Mesendoderm (in vitro differentiated cells): ENCODE results near the gene CR2.

Source experiments
- DNase-seq: peaks from one replicate; pipeline ENCODE4 v3.0.0; 2013
- H2AK5ac ChIP-seq: 2 replicates; pipeline ENCODE4 v1.6.1; 2013; ENCODE audit warnings: low read length, inconsistent platforms
- H2BK120ac ChIP-seq: 2 replicates; pipeline ENCODE4 v1.6.1; 2013; ENCODE audit warnings: low read depth, mild to moderate bottlenecking, low read length, moderate library complexity, mixed read lengths
- H2BK15ac ChIP-seq: replicated peaks from 2 replicates; pipeline ENCODE4 v1.6.1; 2013; ENCODE audit warnings: low read depth, mild to moderate bottlenecking, moderate library complexity
- H2BK5ac ChIP-seq: 2 replicates; pipeline ENCODE4 v1.6.1; 2013; ENCODE audit warnings: low read length, inconsistent platforms
- H3K18ac ChIP-seq: 2 replicates; pipeline ENCODE4 v1.6.1; 2013; ENCODE audit warnings: mild to moderate bottlenecking, low read length, mixed read lengths
- H3K23ac ChIP-seq: one replicate; pipeline ENCODE4 v1.6.1; 2013; ENCODE audit warnings: low read length
- H3K27ac ChIP-seq: 2 replicates; pipeline ENCODE4 v1.5.1; 2013; ENCODE audit warnings: low read depth, mild to moderate bottlenecking, inconsistent platforms, low read length, moderate library complexity
- H3K27me3 ChIP-seq: 2 replicates; pipeline ENCODE4 v1.6.1; 2013; ENCODE audit warnings: low read length, control low read depth, mild to moderate bottlenecking, inconsistent platforms; ENCODE audit not compliant: insufficient read depth, poor library complexity
- H3K36me3 ChIP-seq: 2 replicates; pipeline ENCODE4 v1.6.1; 2013; ENCODE audit warnings: low read length, inconsistent platforms; ENCODE audit not compliant: control insufficient read depth, insufficient read depth
- H3K4ac ChIP-seq: one replicate; pipeline ENCODE4 v1.6.1; 2013; ENCODE audit warnings: low read depth, mild to moderate bottlenecking, low read length, moderate library complexity
- H3K4me1 ChIP-seq: 2 replicates; pipeline ENCODE4 v1.6.1; 2013; ENCODE audit warnings: low read depth, low read length, inconsistent platforms; ENCODE audit not compliant: control insufficient read depth
- H3K4me2 ChIP-seq: 2 replicates; pipeline ENCODE4 v1.6.1; 2013; ENCODE audit warnings: low read length
- H3K4me3 ChIP-seq: 2 replicates; pipeline ENCODE4 v1.5.1; 2013; ENCODE audit warnings: mild to moderate bottlenecking, low read length
- H3K56ac ChIP-seq: one replicate; pipeline ENCODE4 v1.6.1; 2013; ENCODE audit warnings: low read length
- H3K79me1 ChIP-seq: 2 replicates; pipeline ENCODE4 v1.6.1; 2013; ENCODE audit warnings: low read length, inconsistent platforms
- H3K79me2 ChIP-seq: 2 replicates; pipeline ENCODE4 v1.6.1; 2013; ENCODE audit warnings: mild to moderate bottlenecking, low read length; ENCODE audit not compliant: control insufficient read depth, insufficient read depth
- H3K9ac ChIP-seq: 2 replicates; pipeline ENCODE4 v1.6.1; 2013; ENCODE audit warnings: low read length, inconsistent platforms
- H4K5ac ChIP-seq: one replicate; pipeline ENCODE4 v1.6.1; 2013; ENCODE audit warnings: low read length
- H4K8ac ChIP-seq: one replicate; pipeline ENCODE4 v1.6.1; 2013; ENCODE audit warnings: low read depth, mild to moderate bottlenecking, control low read depth, low read length, moderate library complexity
- WGBS: extraction: QIAGEN DNeasy Blood & Tissue Kit; methylation state at CpG from one replicate; pipeline ENCODE4 v1.1.7; 2013; ENCODE audit warnings: low lambda C conversion rate, missing lambda C conversion rate; ENCODE audit not compliant: insufficient coverage; ENCODE audit errors: extremely low coverage; 5-methylcytosine and 5-hydroxymethylcytosine counted together

The CR2 gene

GRCh38 chr1:207414606-207415108 lies 39.5 kb upstream of the CR2 start:
- Histone ChIP-seq H3K79me2 (no peaks in the 10 kb centered on the region), H3K79me1 (no peaks in the 10 kb centered on the region), H3K23ac (no peak overlapping the region), H3K36me3 (no peaks in the 10 kb centered on the region), H3K9ac (no peak overlapping the region), H3K4me1 (no peaks in the 10 kb centered on the region), H2BK120ac (no peak overlapping the region), H2BK5ac (no peak overlapping the region), H3K56ac (no peak overlapping the region), H3K18ac (no peak overlapping the region), H2AK5ac (no peak overlapping the region), H3K4me3 (no peak overlapping the region), H3K4ac (no peak overlapping the region), H3K27me3 (no peaks in the 10 kb centered on the region), H4K8ac (no peak overlapping the region), H2BK15ac (no peak overlapping the region), H4K5ac (no peak overlapping the region), H3K4me2 (no peak overlapping the region), H3K27ac (no peak overlapping the region)
- no CpG with 5 or more reads among the region's 4 CpGs for WGBS
- no peak for DNase-seq

GRCh38 chr1:207417076-207417475 lies 37.1 kb upstream of the CR2 start:
- Histone ChIP-seq H3K56ac (no peak overlapping the region), H3K18ac (no peak overlapping the region), H3K36me3 (no peaks in the 10 kb centered on the region), H2BK15ac (no peak overlapping the region), H2BK5ac (no peak overlapping the region), H3K79me2 (no peaks in the 10 kb centered on the region), H3K4ac (no peak overlapping the region), H3K23ac (no peak overlapping the region), H4K8ac (no peak overlapping the region), H3K27me3 (no peaks in the 10 kb centered on the region), H3K4me1 (no peaks in the 10 kb centered on the region), H3K9ac (no peak overlapping the region), H3K79me1 (no peaks in the 10 kb centered on the region), H4K5ac (no peak overlapping the region), H2BK120ac (no peak overlapping the region), H3K27ac (no peak overlapping the region), H2AK5ac (no peak overlapping the region), H3K4me2 (no peak overlapping the region), H3K4me3 (no peak overlapping the region)
- no CpG with 5 or more reads among the region's 1 CpG for WGBS
- no peak for DNase-seq

DNA sequence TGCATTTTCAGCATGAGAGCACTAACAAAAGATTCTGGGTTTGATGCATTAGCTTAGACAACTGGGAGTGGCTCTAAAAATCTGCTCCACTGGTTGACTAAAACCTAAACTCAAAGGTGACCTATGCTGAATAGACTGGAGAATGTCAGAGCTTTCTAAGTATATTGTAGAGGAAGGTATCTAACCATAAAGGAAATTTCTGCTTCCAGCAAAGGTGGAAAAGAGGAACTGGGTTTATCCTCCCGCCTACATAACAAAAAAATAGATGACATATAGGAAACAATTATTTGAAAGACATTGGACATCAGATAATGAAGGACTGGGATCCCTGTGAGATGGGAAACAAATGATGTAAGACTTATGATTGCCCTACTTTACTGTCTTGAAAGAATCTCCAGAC lies 35.8 kb upstream of the CR2 start:
- H3K9ac ChIP-seq, result no peak overlapping the region
- no peak overlapping the region for H3K56ac ChIP-seq
- H3K23ac ChIP-seq, result no peak overlapping the region
- H2AK5ac ChIP-seq, result no peak overlapping the region
- no peak overlapping the region for H2BK15ac ChIP-seq
- no peaks in the 10 kb centered on the region for H3K4me1 ChIP-seq
- no peaks in the 10 kb centered on the region for H3K27me3 ChIP-seq
- no peaks in the 10 kb centered on the region for H3K79me2 ChIP-seq
- H3K4me3 ChIP-seq, result no peak overlapping the region
- no peak overlapping the region for H4K8ac ChIP-seq
- no peak overlapping the region for H2BK120ac ChIP-seq
- no peak overlapping the region for H3K4me2 ChIP-seq
- no peaks in the 10 kb centered on the region for H3K79me1 ChIP-seq
- WGBS, result no CpG with 5 or more reads among the region's 1 CpG
- H3K4ac ChIP-seq, result no peak overlapping the region
- H3K27ac ChIP-seq, result no peak overlapping the region
- no peak overlapping the region for H3K18ac ChIP-seq
- H4K5ac ChIP-seq, result no peak overlapping the region
- no peak for DNase-seq
- H3K36me3 ChIP-seq, result no peaks in the 10 kb centered on the region
- no peak overlapping the region for H2BK5ac ChIP-seq

GRCh38 chr1:207420109-207420508 lies 34.0 kb upstream of the CR2 start:
- no peak for DNase-seq
- H4K5ac ChIP-seq, result no peak overlapping the region
- H3K18ac ChIP-seq, result no peak overlapping the region
- no peaks in the 10 kb centered on the region for H3K79me2 ChIP-seq
- no CpG with 5 or more reads among the region's 1 CpG for WGBS
- H2AK5ac ChIP-seq, result no peak overlapping the region
- H3K27me3 ChIP-seq, result no peaks in the 10 kb centered on the region
- no peak overlapping the region for H3K4me2 ChIP-seq
- H3K4ac ChIP-seq, result no peak overlapping the region
- no peak overlapping the region for H3K9ac ChIP-seq
- no peak overlapping the region for H3K27ac ChIP-seq
- H3K4me3 ChIP-seq, result no peak overlapping the region
- no peak overlapping the region for H3K23ac ChIP-seq
- no peak overlapping the region for H4K8ac ChIP-seq
- no peak overlapping the region for H3K56ac ChIP-seq
- H3K36me3 ChIP-seq, result no peaks in the 10 kb centered on the region
- H2BK15ac ChIP-seq, result no peak overlapping the region
- H2BK120ac ChIP-seq, result no peak overlapping the region
- no peak overlapping the region for H2BK5ac ChIP-seq
- no peaks in the 10 kb centered on the region for H3K4me1 ChIP-seq
- no peaks in the 10 kb centered on the region for H3K79me1 ChIP-seq

GRCh38 chr1:207421078-207421477 lies 33.0 kb upstream of the CR2 start:
- Histone ChIP-seq H3K79me1 (no peaks in the 10 kb centered on the region), H3K9ac (no peak overlapping the region), H2BK5ac (no peak overlapping the region), H3K4me2 (no peak overlapping the region), H4K8ac (no peak overlapping the region), H3K4me1 (no peaks in the 10 kb centered on the region), H3K36me3 (no peaks in the 10 kb centered on the region), H2BK15ac (no peak overlapping the region), H3K27me3 (no peaks in the 10 kb centered on the region), H4K5ac (no peak overlapping the region), H3K4me3 (no peak overlapping the region), H3K18ac (no peak overlapping the region), H2AK5ac (no peak overlapping the region), H2BK120ac (no peak overlapping the region), H3K23ac (no peak overlapping the region), H3K56ac (no peak overlapping the region), H3K4ac (no peak overlapping the region), H3K27ac (no peak overlapping the region), H3K79me2 (no peaks in the 10 kb centered on the region)
- no peak for DNase-seq
- WGBS, result no CpG with 5 or more reads among the region's 9 CpGs

DNA sequence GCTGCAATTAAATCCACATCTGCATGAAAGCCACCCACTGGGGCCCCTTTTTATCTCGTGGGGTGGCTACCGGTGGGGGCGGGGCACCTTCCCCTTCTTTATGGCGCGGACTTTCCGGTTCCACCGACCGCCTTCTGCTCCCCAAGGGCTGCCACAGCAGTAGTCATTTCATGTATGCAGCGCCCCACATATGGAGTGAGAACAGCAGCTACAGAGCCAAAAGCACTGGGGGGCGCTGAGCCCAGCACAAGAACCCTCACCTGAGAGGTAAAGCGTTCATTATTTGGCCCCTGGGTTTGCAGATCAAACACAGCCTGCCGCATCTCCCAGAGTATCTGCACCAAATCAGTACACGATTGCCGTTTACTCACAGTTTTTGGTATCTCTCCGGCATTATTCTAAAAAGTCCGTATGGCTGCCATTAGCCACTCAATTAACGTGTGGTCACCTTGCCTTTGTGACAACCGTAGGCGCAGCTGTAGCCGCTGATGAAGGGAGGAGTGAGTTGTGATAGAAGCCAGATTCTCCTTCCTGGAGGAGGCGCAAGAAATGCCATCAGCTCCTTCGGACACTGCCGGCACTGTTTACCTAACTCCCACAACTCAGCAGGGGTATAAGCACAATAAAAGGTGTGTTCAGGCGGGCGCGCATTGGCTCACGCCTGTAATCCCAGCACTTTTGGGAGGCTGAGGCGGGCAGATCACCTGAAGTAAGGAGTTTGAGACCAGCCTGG lies 30.4 kb upstream of the CR2 start:
- no peaks in the 10 kb centered on the region for H3K27me3 ChIP-seq
- no peak overlapping the region for H3K23ac ChIP-seq

More for the DNA sequence above, 30.4 kb upstream of the CR2 start:
- H3K18ac ChIP-seq, result no peak overlapping the region
- no peak overlapping the region for H2BK120ac ChIP-seq
- H4K8ac ChIP-seq, result no peak overlapping the region
- no peaks in the 10 kb centered on the region for H3K79me1 ChIP-seq
- H3K79me2 ChIP-seq, result no peaks in the 10 kb centered on the region
- no peaks in the 10 kb centered on the region for H3K4me1 ChIP-seq
- H3K4me2 ChIP-seq, result no peak overlapping the region
- no peak overlapping the region for H3K4me3 ChIP-seq
- H3K4ac ChIP-seq, result no peak overlapping the region
- no CpG with 5 or more reads among the region's 28 CpGs for WGBS
- no peak overlapping the region for H3K27ac ChIP-seq
- no peak overlapping the region for H4K5ac ChIP-seq
- peak; percentile 29 for DNase-seq
- H3K9ac ChIP-seq, result no peak overlapping the region
- H3K36me3 ChIP-seq, result peaks cover 1% of the 10 kb centered on the region
- no peak overlapping the region for H2BK5ac ChIP-seq
- no peak overlapping the region for H2BK15ac ChIP-seq
- no peak overlapping the region for H3K56ac ChIP-seq
- H2AK5ac ChIP-seq, result no peak overlapping the region
